Amygdala (tissue), 56 donors: Measurements from ENCODE around the gene HES7.

Experiments used
- DNase-seq, 56 donors: peaks; one replicate each; lab custom pipeline; 2025; lab: John Stamatoyannopoulos, UW

HES7 gene

DNA sequence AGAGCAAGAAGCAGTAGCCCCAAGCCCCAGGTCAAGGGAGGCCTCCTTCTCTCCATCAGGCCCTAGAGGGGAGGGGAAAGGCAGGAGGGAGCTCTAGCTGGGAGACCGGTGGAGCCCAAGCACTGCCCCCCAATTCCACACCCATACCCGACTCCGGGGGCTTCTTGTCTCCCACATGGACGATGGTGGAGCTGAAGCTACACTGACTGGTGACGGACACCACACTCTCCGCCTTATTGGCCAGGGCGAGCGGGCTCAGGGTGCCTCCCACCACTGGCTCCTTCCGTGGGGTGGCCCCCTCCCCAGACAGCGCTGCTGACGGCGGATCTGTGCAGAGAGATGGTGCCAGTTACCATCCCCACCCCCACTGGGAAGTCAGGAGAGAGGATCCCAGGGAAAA lies 21.9 kb upstream of the HES7 start:
- DNase-seq = no peak

DNA sequence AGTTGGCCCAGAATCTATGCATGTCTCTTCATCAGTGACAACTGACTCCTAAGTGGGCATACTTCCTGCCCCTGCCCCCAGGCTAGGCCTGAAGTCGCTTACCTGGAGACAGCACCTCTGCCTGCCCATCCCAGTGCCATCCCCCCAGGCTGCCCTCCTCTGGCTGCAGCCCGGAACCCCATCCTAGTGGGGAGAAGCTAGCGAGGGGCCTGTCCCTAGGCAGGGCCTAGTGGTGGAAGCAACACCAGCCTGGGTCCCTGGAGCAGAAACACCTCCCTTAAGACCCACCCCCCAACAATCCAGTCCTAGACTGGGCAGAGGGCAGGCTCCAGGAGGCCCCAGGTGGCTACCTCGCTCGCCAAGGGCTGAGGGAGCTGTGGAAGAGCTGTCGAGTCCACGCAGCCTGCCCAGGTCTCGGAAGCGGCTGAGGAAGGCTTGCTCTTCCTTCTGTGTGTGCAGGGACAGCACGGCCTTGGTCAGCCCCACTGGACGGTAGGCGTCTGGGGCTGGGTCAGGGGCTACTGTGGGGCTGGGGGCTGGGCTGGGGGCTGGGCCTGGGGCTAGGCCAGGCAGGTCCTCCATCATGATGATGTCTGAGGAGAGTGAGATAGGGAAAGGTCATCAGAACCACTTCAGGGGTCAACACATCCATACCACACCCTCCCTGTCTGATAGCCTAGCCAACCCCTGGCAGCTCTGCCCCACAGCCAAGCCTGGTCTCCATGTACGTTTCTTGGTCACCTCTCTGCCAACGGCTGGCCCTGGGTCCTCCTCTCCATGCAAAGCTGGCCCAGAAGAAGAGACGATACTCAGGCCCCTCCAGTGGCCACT lies 20.7 kb upstream of the HES7 start:
- DNase-seq = no peak

DNA sequence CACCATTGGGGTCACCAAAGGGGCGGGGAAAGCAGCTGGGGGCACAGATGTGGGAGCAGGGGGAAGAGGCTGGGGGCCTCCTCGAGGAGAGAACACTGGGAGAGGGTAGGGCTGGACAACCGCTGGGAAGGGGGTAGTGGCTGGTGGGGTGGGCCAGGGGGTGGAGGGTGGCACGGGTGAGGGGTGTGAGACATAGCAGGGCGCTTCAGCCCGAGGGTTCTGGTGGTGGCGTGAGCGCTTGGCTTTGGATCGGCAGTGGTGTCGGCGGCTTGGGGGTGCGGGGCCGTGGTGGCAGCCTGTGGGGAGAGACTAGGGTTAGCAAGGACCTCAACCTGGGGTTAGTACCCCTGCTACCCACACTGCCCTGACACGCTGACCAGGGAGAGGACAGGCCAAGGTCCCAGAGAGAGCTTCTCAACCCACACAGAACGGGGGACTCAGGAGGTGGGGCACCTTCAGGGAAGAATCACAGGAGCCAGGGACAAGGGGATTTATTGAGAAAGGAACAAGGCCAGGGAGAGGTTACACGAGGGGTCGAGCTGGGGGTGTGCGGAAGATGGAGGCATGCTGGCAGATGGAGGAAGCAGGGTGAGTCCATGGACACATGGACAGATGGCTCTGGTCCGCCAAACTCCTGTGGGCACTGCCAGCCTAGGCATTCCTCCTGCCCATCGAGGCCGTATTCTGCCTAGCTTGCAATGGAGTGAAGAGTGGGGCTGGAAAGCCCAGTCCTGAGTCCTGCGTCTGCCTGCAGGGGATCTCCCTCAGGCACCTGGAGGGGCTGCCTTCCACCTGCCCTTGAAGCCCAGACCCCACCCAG lies 19.9 kb upstream of the HES7 start:
- no peak for DNase-seq

DNA sequence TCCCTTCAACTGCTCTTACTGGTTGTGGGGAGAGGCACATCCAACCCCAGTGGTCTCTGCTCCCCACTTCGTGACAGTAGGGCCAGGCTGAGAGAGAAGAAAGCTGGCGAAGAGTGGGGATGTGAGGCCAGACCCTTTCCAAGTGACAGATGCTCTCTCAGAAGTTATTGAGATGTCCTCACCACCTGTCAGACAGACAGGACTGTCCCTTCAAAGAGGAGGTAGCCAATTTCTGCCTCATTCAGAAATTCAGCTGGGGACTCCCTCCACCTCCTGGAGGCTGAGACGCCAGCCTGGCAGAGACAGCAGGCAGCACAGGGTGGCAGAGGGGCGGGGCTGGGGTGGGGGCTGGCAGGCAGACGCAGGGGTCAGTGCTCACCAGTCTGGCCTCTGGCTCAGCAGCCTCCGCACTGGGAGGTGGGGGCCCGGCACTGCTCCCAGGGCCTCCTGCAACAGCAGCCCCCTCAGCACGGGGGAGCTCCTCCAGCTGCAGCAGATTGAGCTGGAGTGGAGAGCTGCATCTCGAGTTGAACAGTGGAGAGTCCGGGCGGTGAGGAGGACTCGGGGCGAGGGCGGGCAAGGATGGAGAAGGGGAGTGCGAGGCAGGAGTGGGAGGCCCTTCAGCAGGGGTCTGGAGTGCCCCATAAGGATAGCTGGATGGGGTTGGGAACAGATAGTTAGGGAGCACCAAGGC lies 19.1 kb upstream of the HES7 start:
- no peak for DNase-seq

DNA sequence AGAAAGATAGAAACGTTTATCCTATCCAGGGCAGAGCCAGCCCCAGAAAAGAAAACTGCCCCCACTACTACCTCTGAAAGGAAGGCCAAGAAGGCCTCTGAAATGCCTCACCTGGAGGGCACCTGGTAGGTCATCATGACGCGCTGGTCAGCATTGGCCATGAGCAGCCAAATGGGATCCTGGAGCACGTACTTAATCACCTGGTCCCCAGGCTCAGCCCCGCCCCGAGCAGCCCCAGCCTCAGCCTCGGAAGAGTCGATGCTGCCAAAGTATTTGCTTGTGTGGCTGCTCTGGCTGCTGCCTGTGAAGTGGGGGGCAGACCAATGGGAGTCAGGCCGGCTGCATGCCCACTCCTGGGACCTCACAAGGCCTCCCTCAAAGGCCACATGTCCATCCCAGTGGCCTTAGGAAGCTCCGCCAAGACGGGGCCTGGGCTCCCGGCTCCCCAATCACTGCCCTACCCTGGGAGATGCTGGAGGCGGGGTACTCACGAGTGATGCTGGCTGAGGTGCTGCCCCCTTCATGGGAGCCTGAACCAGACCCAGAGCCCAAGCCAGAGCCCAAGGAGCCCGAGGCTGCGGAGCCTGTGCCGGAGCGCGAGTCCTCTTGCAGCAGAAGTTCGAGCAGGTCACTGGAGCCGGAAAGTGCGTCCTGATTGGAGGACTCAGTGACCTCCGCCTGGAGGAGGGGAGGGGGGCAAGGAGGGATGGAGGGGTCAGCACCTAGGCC lies 18.4 kb upstream of the HES7 start:
- no peak for DNase-seq

DNA sequence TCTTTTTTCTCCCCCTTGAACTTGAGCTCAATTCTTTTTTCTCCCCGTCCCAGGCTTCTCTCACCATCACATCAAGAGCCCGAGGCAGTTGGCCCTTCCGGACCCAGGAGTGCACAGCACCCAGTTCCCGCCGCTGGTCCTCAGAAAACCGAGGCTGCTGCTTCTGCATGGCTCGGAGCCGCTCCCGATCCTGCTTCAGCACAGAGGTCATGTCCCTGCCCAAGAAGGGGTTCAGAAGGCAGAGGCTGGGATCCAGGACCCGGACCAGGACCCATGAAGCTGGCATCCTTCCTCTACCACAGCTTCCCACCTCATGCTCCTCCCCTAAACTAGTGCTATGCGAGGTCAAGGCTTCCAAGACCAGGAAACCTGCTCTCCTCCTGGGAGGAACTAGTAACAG lies 17.8 kb upstream of the HES7 start:
- no peak for DNase-seq

DNA sequence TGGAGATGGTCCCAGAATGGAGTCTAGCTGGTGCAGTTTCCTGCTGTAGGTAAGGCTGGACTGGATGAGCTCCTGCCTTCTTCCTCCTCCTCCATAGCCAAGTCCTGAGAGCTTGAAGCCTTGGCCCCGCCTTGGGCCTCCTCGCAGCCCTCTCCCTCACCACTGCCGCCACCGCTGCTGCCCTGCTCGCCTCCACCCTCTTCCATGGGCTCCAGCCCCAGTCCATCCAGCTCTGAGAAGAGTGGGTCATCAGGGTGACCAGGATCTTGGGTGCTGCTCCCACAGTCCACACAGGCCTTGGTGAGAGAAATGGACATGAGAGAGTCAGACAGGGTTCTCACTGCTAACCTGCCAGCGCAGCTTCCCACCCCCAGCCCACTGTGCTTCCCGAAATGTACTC lies 17.1 kb upstream of the HES7 start:
- no peak for DNase-seq

DNA sequence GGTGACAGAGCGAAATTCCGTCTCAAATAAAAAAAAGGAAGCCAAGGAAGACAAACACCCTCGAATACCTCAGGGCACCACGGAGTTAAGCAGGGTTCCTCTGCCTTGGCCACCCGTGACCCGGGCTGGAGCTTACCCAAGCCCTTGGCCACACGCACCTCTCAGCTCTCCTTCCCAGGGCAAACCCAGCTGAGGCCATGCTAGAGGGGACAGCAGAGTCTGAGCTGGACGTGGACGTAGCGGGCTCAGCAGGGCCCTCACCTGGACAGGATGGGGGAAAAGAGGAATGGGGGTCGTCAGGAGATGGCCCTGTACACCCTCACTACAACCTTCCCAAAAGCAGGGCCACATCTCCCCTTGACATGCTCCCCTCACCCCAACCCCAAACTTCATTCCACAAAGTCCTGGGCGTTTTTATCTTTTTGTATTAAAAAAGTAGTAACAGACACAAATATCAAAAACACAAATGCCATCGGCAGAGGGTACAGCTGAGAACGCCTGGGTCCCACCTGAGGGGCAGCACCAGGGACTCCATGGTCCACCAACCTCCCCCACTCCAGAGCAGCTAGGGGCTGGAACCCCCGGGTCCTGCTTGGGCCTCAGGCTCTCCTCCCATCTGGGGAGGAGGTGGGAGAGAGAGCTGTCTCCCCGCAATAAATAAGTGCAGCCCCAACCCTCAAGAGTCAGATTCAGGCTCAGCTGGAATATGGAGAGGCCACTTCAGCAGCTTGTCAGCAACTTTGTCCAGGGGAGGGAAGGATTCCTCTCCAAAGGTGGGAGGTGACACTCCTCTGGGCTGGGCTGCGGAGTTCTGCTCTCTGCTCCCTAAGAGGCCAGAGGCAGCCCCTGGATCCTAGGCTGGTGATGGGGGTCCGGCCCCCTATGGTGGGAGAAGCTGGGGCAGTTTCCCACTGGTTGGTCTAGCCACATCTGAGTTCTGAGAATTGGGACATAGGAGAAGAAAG lies 16.4 kb upstream of the HES7 start:
- no peak for DNase-seq

DNA sequence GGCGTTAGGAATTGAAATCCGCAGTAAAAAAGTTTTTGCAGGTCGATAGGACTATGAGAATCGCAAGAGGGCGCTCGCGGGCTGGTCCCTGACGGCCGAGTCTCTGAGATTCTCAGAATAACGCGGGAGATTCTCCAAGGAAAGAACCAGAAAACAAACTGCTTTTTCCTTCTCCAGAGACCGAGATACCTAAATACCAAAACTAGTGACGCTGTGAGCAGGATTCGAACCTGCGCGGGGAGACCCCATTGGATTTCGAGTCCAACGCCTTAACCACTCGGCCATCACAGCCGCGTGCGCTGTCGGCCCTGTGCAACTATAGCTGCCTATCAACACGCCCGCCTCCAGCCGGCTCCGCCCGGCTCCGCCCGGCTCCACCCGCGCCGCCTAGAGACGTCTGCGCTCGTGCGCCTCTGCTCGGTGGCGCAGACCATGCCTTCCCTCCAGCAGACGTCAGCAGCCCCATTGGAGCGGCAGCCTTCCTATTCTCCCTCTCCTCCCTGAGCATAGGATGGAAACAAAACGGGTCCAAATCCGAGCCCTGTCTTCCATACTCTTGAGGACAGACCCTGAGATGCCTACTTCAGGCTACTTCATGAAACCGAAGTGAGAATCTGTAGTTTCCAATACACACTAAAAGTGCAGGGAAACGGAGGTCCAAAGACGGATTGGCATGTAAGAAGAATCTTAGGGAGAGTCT lies 14.9 kb upstream of the HES7 start:
- DNase-seq = peak in 55 of 56 donors; percentile 59 to 97 (median 88)

DNA sequence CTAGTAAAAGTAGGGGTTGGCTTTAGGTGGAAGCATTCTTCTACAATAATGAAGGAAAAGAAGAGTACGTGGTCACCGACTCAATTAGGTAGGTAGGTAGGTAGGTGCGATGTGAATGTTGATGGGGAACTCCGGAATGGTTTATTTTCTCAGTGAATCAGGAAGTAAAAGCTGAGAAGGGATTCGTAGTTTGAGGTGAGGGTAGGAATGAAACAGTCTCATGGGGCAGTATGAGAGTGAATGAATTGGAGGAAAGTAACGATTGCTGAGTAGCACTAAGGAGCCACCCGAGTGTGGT lies 14.4 kb upstream of the HES7 start:
- DNase-seq = no peak

DNA sequence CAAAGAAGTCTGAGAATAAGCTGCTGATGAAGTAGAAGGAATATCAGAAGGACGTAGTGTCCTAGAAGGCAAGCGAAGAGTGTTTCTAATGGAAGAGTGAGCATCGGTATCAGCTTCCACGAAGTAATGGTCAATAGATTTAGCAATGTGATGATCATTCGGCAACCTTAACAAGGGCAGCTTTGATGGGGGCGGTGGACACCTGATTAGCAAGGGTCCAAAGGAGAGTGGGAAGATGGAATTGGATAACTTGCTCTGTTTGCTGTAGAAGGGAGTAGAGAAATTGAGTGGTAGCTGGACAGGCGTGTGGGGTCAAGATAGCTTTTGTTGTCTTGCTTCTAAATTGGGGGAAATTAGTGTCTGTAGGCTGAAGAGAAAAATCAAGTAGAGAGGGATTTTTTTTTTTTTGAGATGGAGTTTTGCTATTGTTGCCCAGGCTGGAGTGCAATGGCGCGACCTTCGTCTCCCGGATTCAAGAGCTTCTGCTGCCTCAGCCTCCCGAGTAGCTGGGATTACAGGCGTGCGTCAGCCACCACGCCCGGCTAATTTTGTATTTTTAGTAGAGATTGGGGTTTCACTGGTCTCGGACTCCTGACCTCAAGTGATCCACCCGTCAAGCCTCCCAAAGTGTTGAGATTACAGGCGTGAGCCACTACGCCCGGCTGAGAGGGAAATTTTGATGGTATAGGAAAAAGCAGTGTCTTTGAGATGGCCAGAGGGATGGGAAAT lies 13.9 kb upstream of the HES7 start:
- DNase-seq = no peak

DNA sequence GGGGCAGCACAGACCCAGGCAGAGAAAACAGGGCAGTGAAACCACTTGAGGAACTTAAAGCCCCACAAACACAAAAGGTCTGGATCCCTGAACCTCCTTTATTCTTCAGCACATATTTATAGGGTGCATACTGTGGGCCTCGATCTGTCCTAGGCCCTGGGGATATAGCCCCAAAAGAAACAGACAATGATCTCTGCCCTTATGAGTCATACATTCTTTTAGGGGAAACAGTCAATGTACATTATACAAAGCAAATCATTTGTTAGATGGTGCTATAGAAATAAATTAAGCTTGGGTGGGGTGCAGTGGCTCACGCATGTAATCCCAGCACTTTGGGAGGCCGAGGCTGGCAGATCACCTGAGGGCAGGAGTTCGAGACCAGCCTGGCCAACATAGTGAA lies 10.0 kb upstream of the HES7 start:
- DNase-seq = no peak

DNA sequence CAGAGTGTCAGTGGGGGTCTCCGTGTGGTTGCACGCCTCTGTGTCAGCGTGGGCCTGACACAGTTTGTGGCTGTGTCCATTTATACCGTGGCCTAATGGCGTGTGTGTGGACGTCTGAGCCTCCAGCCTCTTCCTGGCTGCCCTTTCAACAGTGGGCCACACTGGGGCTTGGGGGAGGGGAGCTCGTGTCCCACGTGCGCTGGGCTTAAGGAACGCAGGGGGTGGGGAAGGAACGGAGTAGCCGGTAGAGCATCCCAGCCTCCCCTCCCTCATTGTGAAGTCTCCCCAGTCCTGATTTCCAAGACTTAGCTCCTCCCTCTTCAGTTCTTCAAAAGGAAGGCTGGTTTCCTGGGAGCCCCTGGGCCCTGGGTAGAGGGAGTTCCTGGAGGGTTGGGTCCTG lies 9.5 kb upstream of the HES7 start:
- no peak for DNase-seq

DNA sequence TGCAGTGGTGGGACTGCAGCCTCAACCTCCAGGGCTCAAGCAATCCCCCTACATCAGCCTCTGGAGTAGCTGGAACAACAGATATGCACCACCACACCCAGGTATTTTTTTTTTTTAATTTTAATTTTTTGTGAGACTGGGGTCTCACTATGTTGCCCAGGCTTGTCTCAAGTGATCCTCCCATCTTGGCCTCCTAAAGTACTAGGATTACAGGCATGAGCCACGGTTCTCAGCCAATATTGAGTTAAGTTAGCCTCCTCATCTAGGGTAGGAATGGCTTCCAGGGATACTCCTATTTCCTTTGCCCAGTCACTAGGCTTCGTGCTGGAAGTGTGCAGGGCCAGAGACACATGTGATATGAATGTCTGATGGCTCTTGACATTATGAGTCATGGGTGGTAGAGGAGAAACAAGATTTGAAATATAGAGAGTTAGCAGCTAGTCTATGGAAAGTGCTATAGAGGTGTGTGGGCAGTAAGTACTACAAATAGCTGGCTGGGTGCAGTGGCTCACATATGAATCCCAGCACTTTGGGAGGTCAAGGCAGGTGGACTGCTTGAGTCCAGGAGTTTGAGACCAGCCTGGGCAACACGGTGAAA lies 8.0 kb upstream of the HES7 start:
- DNase-seq = no peak

DNA sequence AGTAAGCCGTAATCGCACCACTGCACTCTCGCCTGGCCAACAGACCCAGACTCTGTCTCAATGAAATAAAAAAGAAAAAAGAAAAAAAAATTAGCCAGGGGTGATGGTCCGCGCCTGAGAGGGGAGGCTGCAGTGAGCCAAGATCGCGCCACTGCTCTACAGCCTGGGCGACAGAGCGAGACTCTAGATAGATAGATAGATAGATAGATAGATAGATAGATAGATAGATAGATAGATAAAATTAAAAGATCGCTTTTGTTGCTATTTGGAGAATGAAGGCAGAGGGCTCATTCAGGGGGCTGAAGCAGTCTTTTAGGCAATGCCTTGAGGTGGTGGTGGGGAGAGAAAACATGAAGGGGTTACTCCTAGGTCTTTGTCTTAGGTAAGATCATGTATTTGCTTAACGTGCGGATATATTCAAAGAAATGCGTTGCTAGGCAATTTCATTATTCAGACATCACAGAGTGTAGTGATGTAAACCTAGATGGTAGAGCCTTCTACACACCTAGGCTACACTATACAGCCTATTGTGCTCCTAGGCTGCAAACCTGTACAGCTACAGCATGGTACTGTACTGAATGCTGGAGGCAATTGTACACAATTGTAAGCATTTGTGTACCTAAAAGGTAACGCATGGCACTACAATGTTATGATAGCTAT lies 4.3 kb upstream of the HES7 start:
- DNase-seq = no peak

DNA sequence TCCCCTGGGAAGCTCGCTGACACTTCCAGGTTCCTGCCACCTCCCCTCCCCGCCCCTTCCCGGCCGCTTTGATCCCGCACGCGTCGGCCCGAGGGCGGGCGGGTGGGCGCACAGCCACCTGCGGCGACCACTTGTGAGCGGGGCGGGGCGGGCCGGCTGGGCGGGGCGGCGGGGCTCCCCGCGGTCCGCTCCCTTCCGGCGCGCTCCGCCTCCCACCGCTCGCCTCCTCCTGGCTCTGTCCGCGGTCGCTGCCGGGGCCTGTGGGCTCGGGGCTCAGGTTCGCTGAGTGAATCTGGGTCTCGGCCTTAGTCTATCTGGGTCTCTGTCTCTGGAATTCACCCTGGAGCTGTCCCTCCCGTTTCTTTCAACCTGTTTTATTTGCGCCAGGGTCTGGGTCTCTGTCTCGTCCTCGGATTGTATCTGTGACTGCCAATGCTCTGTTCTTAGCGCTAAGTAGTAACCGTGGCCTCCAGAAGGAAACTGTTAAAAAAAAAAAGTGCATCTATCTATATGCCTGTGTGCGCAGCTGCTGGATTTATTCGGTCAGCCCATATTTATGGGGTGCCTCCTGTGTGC lies 2.7 kb upstream of the HES7 start:
- peak in 15 of 56 donors; percentile 10 to 68 (median 35) for DNase-seq

DNA sequence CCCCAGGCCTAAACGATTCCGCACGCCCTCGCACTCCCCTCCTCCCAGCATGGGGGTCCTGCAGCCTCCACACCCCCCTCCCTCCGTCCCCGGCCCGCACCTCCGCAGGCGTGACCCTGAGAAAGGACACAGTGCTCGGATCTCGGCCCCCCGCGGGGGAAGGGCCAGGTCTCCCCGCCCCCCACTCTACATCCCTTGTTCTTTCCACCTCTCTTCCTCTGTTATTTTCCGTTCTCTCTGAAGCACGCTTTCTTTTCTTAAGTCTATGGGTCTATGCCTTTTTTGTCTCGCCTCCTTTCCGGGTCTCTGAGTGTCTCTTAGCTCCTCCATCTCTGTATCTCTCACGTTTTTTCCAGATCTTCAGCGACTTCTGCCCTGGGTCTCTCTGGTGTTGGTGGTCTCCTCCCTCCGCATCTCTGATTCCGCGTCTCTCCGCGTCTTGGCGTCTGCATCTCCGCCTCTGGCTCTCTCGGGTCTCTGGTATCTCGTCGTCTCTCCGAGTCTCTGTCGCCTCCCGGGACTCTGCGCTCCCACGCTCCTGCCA lies 2.1 kb upstream of the HES7 start:
- DNase-seq = peak in 4 of 56 donors; percentile 52 to 68 (median 60)
